Progenitor cell of endocrine pancreas (in vitro differentiated cells): ENCODE results near the gene BTRC. TPM values are rescaled to one million over a fixed set of nuclear protein-coding genes. Genes with fewer than 3 reads are reported as not detected.
"Not testable (repeated sequence)": the region's sequence is repeated elsewhere in the genome, so short reads cannot be mapped to it uniquely, and the experiment has no call there.

Source experiments
- DNase-seq: peaks from one replicate; pipeline ENCODE4 v3.0.0; 2021; ENCODE audit warnings: low spot score; ENCODE audit not compliant: unreplicated experiment
- H3K27ac Mint-ChIP-seq: 2 replicates; pipeline ENCODE4 v1.8.0; 2021; ENCODE audit warnings: mild to moderate bottlenecking, moderate library complexity, mixed read lengths
- H3K27me3 Mint-ChIP-seq: 2 replicates; pipeline ENCODE4 v1.8.0; 2021; ENCODE audit warnings: mixed read lengths
- H3K36me3 Mint-ChIP-seq: 2 replicates; pipeline ENCODE4 v1.8.0; 2022; ENCODE audit warnings: mixed read lengths; ENCODE audit not compliant: insufficient read depth
- H3K4me1 Mint-ChIP-seq: 2 replicates; pipeline ENCODE4 v1.8.0; 2021; ENCODE audit warnings: low read depth, mixed read lengths
- H3K4me3 Mint-ChIP-seq: 2 replicates; pipeline ENCODE4 v1.8.0; 2021; ENCODE audit warnings: low read depth, mild to moderate bottlenecking, moderate library complexity, mixed read lengths
- H3K9me3 Mint-ChIP-seq: 2 replicates; pipeline ENCODE4 v1.8.0; 2021; ENCODE audit warnings: low read depth, mixed read lengths
- CTCF ChIP-seq: fragments of 200-600 bp; sonication (generic); IDR thresholded peaks from one replicate; pipeline ENCODE4 v1.5.0; 2021; ENCODE audit warnings: antibody characterized with exemption, mild to moderate bottlenecking; ENCODE audit not compliant: unreplicated experiment
- total RNA-seq: library from RNA; stranded (reverse); gene quantifications from 2 replicates; pipeline ENCODE4 v1.2.1, GENCODE V29; 2021

BTRC gene
- total RNA-seq, 1 donor from 2014 or later = 46.5 TPM

GRCh38 chr10:101337836-101338235 lies 16.1 kb upstream of the BTRC start:
- H3K27ac Mint-ChIP-seq = no peak overlapping the region
- H3K36me3 Mint-ChIP-seq = no peaks in the 10 kb centered on the region
- TF ChIP-seq CTCF = no peak
- H3K9me3 Mint-ChIP-seq = no peaks in the 10 kb centered on the region
- no peak for DNase-seq
- H3K27me3 Mint-ChIP-seq = peaks cover 3% of the 10 kb centered on the region
- no peak overlapping the region for H3K4me3 Mint-ChIP-seq
- peaks cover under 1% of the 10 kb centered on the region for H3K4me1 Mint-ChIP-seq

- Mint-ChIP-seq H3K4me1 (peaks cover 4% of the 10 kb centered on the region), H3K4me3 (no peak overlapping the region), H3K9me3 (no peaks in the 10 kb centered on the region), H3K27ac (no peak overlapping the region), H3K27me3 (peaks cover 3% of the 10 kb centered on the region), H3K36me3 (no peaks in the 10 kb centered on the region)
- DNase-seq = no peak
- TF ChIP-seq CTCF = no peak
These were observed 12.5 kb upstream of the BTRC start for GRCh38 chr10:101341438-101341837.

- H3K4me3 Mint-ChIP-seq = no peak overlapping the region
- H3K27ac Mint-ChIP-seq = no peak overlapping the region
- H3K4me1 Mint-ChIP-seq = peaks cover 4% of the 10 kb centered on the region
- no peak for TF ChIP-seq CTCF
- DNase-seq = no peak
- H3K9me3 Mint-ChIP-seq = no peaks in the 10 kb centered on the region
- H3K27me3 Mint-ChIP-seq = peaks cover 16% of the 10 kb centered on the region
- no peaks in the 10 kb centered on the region for H3K36me3 Mint-ChIP-seq
These were observed 7.8 kb upstream of the BTRC start for GRCh38 chr10:101346177-101346576.

- Mint-ChIP-seq H3K4me1 (peaks cover 16% of the 10 kb centered on the region), H3K9me3 (no peaks in the 10 kb centered on the region), H3K27ac (no peak overlapping the region), H3K4me3 (no peak overlapping the region), H3K36me3 (no peaks in the 10 kb centered on the region), H3K27me3 (peaks cover 13% of the 10 kb centered on the region)
- no peak for DNase-seq
- no peak for TF ChIP-seq CTCF
These were observed 2.9 kb upstream of the BTRC start for GRCh38 chr10:101351017-101351416.

GRCh38 chr10:101351477-101351876 lies 2.5 kb upstream of the BTRC start:
- peaks cover 2% of the 10 kb centered on the region for H3K36me3 Mint-ChIP-seq
- DNase-seq = no peak
- peaks cover 16% of the 10 kb centered on the region for H3K4me1 Mint-ChIP-seq
- no peak overlapping the region for H3K27ac Mint-ChIP-seq
- H3K4me3 Mint-ChIP-seq = no peak overlapping the region
- no peaks in the 10 kb centered on the region for H3K9me3 Mint-ChIP-seq
- H3K27me3 Mint-ChIP-seq = peaks cover 13% of the 10 kb centered on the region
- no peak for TF ChIP-seq CTCF

- H3K9me3 Mint-ChIP-seq, H3K4me3 Mint-ChIP-seq, H3K27ac Mint-ChIP-seq, DNase-seq, H3K36me3 Mint-ChIP-seq: not testable (repeated sequence)
- Mint-ChIP-seq H3K27me3 (peaks cover 13% of the 10 kb centered on the region), H3K4me1 (peaks cover 16% of the 10 kb centered on the region)
These were observed 1.1 kb upstream of the BTRC start for GRCh38 chr10:101352857-101353256.
